GM12874 (cell line): ENCODE data around the gene GPER1.
A peak's percentile ranks its signal among the peaks of the same experiment; 100 is the strongest.

Experiments
- CTCF ChIP-seq: IDR thresholded peaks from 2 replicates; pipeline ENCODE4 v1.5.1; 2011; ENCODE audit warnings: low read depth, mild to moderate bottlenecking, control low read depth, low read length, moderate library complexity; ENCODE audit not compliant: insufficient read depth

Gene GPER1

DNA sequence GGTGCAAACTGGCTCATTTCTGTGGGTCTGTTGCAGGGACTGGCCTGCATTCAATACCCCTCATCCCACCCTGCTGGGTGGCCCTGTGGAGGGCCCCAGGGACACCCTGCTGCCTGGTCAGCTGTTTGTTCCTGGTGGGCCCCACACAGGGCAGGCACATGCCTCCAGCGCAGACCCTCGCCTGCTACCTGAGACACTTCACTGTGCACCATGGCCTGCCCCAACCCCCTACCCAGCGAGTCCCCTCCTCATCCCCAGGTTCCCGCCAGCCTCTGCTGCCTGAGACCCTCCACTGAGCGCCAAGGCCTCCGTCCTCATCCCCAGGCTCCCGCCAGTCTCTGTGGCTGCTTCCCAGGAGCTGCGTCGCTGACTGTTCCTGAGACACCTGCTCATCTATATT lies 26.7 kb upstream of the GPER1 start:
- TF ChIP-seq CTCF, result no peak

GRCh38 chr7:1062296-1063294 lies 25.3 kb upstream of the GPER1 start:
- TF ChIP-seq CTCF, result no peak

- TF ChIP-seq CTCF, result no peak
Observed at GRCh38 chr7:1063361-1063760, 24.6 kb upstream of the GPER1 start.

GRCh38 chr7:1064581-1064980 lies 23.3 kb upstream of the GPER1 start:
- no peak for TF ChIP-seq CTCF

GRCh38 chr7:1065263-1065584 lies 22.7 kb upstream of the GPER1 start:
- TF ChIP-seq CTCF, result no peak

DNA sequence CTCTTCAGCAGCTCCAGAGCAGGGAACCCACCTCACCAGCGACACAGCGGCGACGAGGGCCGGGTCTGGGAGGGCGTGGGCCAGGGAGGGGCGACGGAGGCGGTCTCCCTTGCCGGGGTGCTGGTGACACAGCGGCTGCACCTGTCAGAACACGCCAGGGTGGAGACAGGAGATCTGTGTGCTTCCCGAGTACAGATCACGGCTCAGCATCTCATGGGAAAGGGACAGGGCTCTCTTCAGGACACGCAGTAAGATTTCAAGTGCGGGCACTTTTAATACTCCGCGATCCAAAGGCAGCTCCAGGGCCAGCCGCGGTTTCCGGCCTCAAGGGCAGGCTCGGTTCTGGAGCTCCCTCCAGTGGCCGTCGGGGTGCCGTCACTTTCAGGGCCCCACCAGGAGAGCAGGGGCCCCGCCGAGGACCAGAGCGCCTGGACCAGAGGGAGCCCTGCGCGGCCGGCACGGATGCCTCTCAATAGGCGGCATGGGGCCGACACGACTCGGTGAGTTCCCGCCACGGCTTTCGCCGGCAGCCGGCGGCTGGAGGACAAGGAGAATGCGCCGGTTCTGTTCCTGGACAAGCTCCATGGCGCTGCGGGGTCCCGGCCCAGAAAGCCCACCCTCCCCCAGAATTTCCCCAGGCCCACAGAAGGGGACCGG lies 22.2 kb upstream of the GPER1 start:
- TF ChIP-seq CTCF, result peak; percentile 92

GRCh38 chr7:1066242-1066588 lies 21.7 kb upstream of the GPER1 start:
- no peak for TF ChIP-seq CTCF
